BLaER1 treated with 17β-estradiol and CSF1 and Interleukin-3, amounts not matched to agents 10 nM and 100 nM (cell line): ENCODE measurements around the gene GCH1.
A peak's percentile ranks its signal among the peaks of the same experiment; 100 is the strongest.
"Not testable (repeated sequence)": the region's sequence is repeated elsewhere in the genome, so short reads cannot be mapped to it uniquely, and the experiment has no call there.

ENCODE experiments used
- H3K27ac ChIP-seq, 11 experiments: shearing (Covaris generic); formaldehyde crosslinking; 2 replicates each; pipeline ENCODE4 v1.8.1; 2022
- H3K27me3 ChIP-seq, 11 experiments: shearing (Covaris generic); formaldehyde crosslinking; 2 replicates each; pipeline ENCODE4 v1.8.1; 2022
- H3K36me3 ChIP-seq, 11 experiments: shearing (Covaris generic); formaldehyde crosslinking; 2 replicates each; pipeline ENCODE4 v1.8.1; 2022
- H3K4me1 ChIP-seq, 10 experiments: shearing (Covaris generic); formaldehyde crosslinking; 2 replicates each; pipeline ENCODE4 v1.8.1; 2022
- H3K4me2 ChIP-seq, 11 experiments: shearing (Covaris generic); formaldehyde crosslinking; 2 replicates each; pipeline ENCODE4 v1.8.1; 2022
- H3K4me3 ChIP-seq, 10 experiments: shearing (Covaris generic); formaldehyde crosslinking; 2 replicates each; pipeline ENCODE4 v1.8.1; 2022
- H3K9ac ChIP-seq, 11 experiments: shearing (Covaris generic); formaldehyde crosslinking; 2 replicates each; pipeline ENCODE4 v1.8.1; 2022
- H3K9me3 ChIP-seq, 11 experiments: shearing (Covaris generic); formaldehyde crosslinking; replicated peaks in 1 of 11; 2 replicates each; pipeline ENCODE4 v1.8.1; 2022
- H4K20me1 ChIP-seq, 11 experiments: shearing (Covaris generic); formaldehyde crosslinking; 2 replicates each; pipeline ENCODE4 v1.8.1; 2022
- Cebpa-rat ChIP-seq, 11 experiments: shearing (Covaris generic); IDR thresholded peaks; 2 replicates each; pipeline ENCODE4 v1.8.1; 2022

The GCH1 gene

DNA sequence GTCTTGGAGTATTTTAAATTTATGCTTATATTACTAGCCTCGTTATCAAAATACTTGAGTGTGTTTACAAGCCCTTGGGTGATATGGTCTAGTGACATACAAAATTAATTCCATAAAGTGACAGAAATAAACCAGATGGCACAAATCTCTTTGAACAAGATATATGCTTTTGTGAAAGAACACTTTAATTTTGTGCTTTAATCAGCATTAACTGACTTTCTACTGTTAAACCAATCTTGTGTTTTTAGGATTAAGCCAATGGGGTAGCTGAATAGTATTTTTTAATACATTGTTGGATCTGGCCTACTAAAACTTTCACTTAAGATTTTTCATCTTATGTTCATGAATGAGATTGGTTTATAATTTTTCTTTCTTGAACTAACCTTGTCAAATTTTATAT lies 30.4 kb upstream of the GCH1 start:
- Histone ChIP-seq H4K20me1 (no peaks in the 10 kb centered on the region), H3K9ac (no peak overlapping the region), H3K27ac (no peak overlapping the region), H3K4me1 (0 out of 20 replicates have a peak, but pooled peaks cover 0 to 4% (median 0%) of the 10 kb centered on the region in 10 experiments), H3K9me3 (no peaks in the 10 kb centered on the region), H3K27me3 (no peaks in the 10 kb centered on the region), H3K36me3 (peaks cover 0 to 19% (median 2%) of the 10 kb centered on the region in 11 experiments; a peak in 9 of 22 replicates), H3K4me3 (no peak overlapping the region), H3K4me2 (no peak overlapping the region)
- TF ChIP-seq Cebpa-rat (IDR thresholded peaks at IDR 0.05), result no peak

DNA sequence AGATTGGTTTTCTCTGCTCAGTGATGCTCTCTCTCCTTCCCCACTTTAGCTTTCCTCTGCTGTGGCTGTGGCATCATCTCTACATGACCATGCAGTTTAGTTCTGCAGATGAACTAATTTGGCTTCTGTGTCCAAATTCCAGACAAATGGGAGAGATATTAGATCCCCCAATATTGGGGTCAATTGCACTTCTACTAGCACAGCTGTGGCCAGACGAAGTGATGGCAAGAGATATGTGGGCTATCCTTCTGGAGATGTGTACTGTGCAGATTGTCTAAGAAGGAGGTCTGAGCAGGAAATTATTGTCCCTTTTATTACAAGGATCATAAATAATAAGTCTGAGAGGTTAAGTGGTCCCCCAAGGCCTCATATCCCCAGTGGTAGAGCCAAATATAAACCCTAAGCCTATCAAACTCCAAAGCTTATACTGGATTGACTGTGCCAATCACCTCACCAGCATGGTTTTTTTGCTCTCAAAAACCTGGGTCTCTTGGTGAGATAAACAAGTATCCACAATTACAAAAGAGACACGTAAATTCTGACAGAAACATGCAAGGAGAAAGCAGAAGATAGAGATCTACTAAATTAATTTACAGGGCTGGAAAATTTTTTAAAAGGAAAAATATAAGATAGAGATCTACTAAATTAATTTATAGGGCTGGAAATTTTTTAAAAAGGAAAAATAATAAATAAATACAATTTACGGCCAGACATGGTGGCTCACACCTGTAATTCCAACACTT lies 29.1 kb upstream of the GCH1 start:
- no peak overlapping the region for H3K27ac ChIP-seq
- H3K4me2 ChIP-seq, result no peak overlapping the region
- no peaks in the 10 kb centered on the region for H3K27me3 ChIP-seq
- H3K36me3 ChIP-seq, result peaks cover 0 to 9% (median 0%) of the 10 kb centered on the region in 11 experiments; a peak in 5 of 22 replicates
- H3K4me3 ChIP-seq, result no peak overlapping the region
- H3K4me1 ChIP-seq, result 0 out of 20 replicates have a peak, but pooled peaks cover 0 to 4% (median 0%) of the 10 kb centered on the region in 10 experiments
- TF ChIP-seq Cebpa-rat (IDR thresholded peaks at IDR 0.05), result no peak
- no peak overlapping the region for H3K9ac ChIP-seq
- no peaks in the 10 kb centered on the region for H4K20me1 ChIP-seq
- H3K9me3 ChIP-seq, result no peaks in the 10 kb centered on the region

DNA sequence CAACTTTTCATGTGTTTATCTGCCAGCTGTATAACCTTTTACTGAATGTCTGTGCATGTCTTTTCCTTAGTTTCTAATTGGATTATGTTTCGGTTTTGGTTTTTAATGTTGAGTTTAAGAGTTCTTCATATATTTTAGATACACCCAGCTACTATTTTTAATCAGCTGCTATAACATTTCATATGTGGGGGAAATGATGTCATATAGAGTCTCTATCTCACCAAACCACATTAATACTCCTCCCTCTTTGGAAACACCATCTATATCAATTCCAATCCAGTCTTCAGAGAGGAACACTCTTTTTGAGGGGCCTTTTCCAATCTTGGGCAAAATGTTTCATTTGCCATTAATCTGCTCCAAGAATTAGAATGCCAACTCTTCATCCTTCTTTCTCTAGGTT lies 28.5 kb upstream of the GCH1 start:
- H3K27ac ChIP-seq, result no peak overlapping the region
- peaks cover 0 to 4% (median 0%) of the 10 kb centered on the region in 10 experiments; a peak in 1 of 20 replicates for H3K4me1 ChIP-seq
- no peak for TF ChIP-seq Cebpa-rat (IDR thresholded peaks at IDR 0.05)
- H3K4me3 ChIP-seq, result no peak overlapping the region
- H3K4me2 ChIP-seq, result no peak overlapping the region
- no peak overlapping the region for H3K9ac ChIP-seq
- no peaks in the 10 kb centered on the region for H4K20me1 ChIP-seq
- H3K9me3 ChIP-seq, result no peaks in the 10 kb centered on the region
- H3K27me3 ChIP-seq, result no peaks in the 10 kb centered on the region
- peaks cover 0 to 3% (median 0%) of the 10 kb centered on the region in 11 experiments; a peak in 3 of 22 replicates for H3K36me3 ChIP-seq

DNA sequence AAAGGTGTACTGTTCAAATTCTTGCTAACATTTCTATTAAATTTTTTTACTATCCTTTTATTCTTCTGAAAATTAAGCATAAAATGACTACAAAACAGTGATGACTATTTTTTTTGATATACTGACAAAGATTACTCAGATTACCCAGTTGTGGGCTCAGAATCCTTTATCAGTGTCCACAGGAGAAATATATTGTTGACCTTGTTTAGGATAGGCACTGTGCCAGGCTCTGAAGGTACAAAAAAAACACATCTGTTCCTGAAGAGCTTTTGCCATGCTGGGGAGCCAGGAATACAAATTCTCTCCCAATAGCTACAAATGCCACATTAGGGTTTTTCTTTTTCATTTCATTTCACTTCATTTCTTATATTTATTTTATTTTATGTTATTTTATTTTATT lies 26.9 kb upstream of the GCH1 start:
- no peaks in the 10 kb centered on the region for H3K36me3 ChIP-seq
- H3K4me3 ChIP-seq, result no peak overlapping the region
- H3K4me1 ChIP-seq, result peaks cover 0 to 4% (median 0%) of the 10 kb centered on the region in 10 experiments; a peak in 1 of 20 replicates
- H3K4me2 ChIP-seq, result no peak overlapping the region
- no peak overlapping the region for H3K9ac ChIP-seq
- H3K9me3 ChIP-seq, result no peaks in the 10 kb centered on the region
- H3K27ac ChIP-seq, result no peak overlapping the region
- H3K27me3 ChIP-seq, result no peaks in the 10 kb centered on the region
- TF ChIP-seq Cebpa-rat (IDR thresholded peaks at IDR 0.05), result no peak
- no peaks in the 10 kb centered on the region for H4K20me1 ChIP-seq

DNA sequence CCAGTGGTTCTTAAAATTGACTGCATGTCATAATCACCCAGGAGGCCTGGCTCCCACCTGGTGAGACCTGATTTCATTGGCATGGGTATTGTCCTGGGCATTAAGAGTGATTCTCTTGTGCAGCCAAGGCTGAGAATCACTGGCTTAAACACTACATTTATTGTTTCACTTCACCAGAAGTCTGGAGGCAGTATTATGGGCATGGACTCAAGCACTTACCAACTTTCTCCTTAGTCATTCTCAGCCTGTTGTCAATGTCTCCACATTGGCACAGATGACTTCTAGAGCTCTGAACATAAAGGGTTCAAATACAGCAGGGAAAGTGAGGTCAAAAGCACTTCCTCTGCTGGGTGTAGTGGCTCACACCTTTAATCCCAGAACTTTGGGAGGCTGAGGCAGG lies 25.6 kb upstream of the GCH1 start:
- no peaks in the 10 kb centered on the region for H3K9me3 ChIP-seq
- peaks cover 0 to 4% (median 0%) of the 10 kb centered on the region in 10 experiments; a peak in 1 of 20 replicates for H3K4me1 ChIP-seq
- no peak overlapping the region for H3K27ac ChIP-seq
- H3K27me3 ChIP-seq, result no peaks in the 10 kb centered on the region
- no peaks in the 10 kb centered on the region for H4K20me1 ChIP-seq
- TF ChIP-seq Cebpa-rat (IDR thresholded peaks at IDR 0.05), result no peak
- H3K36me3 ChIP-seq, result no peaks in the 10 kb centered on the region
- H3K4me3 ChIP-seq, result no peak overlapping the region
- H3K9ac ChIP-seq, result no peak overlapping the region
- H3K4me2 ChIP-seq, result no peak overlapping the region

DNA sequence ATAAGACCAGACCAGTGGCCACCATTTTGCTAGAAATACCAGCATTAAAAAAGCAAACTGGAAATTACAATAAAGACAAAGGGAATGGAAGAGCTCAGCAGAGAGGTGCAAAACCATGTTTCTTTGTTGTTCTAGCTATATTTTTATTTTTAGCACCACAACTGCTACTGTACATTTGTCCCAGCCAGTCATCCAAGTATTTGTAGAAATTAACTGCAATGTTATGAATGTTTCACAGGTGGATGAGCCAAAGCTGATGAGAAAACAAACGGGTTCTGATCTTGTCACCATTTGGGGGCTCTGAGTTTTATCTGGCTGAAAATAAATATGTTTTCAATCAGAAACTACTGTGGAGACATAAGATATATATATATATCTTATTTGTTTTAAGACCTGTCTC lies 24.9 kb upstream of the GCH1 start:
- H3K9ac ChIP-seq, result no peak overlapping the region
- peaks cover 0 to 4% (median 0%) of the 10 kb centered on the region in 10 experiments; a peak in 1 of 20 replicates for H3K4me1 ChIP-seq
- H3K4me2 ChIP-seq, result 0 out of 22 replicates have a peak overlapping the region, but pooled peaks of 1 of the 11 experiments have one; percentile 37
- no peaks in the 10 kb centered on the region for H3K27me3 ChIP-seq
- no peak overlapping the region for H3K4me3 ChIP-seq
- H4K20me1 ChIP-seq, result no peaks in the 10 kb centered on the region
- H3K9me3 ChIP-seq, result no peaks in the 10 kb centered on the region
- no peak overlapping the region for H3K27ac ChIP-seq
- H3K36me3 ChIP-seq, result no peaks in the 10 kb centered on the region
- no peak for TF ChIP-seq Cebpa-rat (IDR thresholded peaks at IDR 0.05)

DNA sequence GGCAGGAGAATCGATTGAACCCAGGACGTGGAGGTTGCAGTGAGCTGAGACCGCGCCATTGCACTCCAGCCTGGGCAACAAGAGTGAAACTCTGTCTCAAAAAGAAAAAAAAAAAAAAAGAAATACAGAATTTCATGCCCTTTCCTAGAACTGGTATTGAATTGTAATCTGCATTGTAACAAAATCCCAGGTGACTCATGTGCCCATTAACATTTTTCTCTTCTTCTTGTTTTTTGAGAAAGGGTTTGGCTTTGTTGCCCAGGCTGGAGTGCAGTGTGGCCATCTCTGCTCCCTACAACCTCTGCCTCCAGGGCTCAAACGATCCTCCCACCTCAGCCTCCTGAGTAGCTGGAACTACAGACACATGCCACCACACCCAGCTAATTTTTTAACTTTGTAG lies 23.9 kb upstream of the GCH1 start:
- not testable (repeated sequence) for H3K36me3 ChIP-seq, H4K20me1 ChIP-seq, H3K27ac ChIP-seq, H3K27me3 ChIP-seq, H3K4me2 ChIP-seq, H3K9me3 ChIP-seq, H3K9ac ChIP-seq, H3K4me3 ChIP-seq, H3K4me1 ChIP-seq

DNA sequence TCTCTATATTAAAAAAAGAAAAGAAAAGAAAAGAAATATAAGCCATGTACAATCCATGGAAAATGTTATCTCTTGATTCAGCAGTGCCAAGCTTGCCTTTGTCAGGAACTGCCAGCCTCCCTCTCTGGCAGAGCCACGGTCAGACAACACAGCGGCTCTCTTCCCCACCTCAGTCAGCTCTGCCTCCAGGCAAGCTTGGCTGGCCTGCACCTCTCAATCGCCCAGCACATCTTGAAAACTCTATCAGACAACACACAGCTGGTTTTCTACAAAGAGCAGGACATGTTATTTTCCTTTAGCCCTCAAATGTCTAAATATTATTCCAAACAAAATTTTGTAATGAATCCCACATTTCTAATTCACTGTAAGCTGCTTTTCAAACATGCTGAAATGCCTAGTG lies 20.0 kb upstream of the GCH1 start:
- Histone ChIP-seq H3K27me3 (no peaks in the 10 kb centered on the region), H3K27ac (no peak overlapping the region), H3K4me3 (no peak overlapping the region), H3K9ac (no peak overlapping the region), H3K9me3 (no peaks in the 10 kb centered on the region), H3K4me2 (no peak overlapping the region), H3K36me3 (no peaks in the 10 kb centered on the region), H4K20me1 (no peaks in the 10 kb centered on the region), H3K4me1 (no peaks in the 10 kb centered on the region; a peak in 1 of 20 replicates)
- no peak for TF ChIP-seq Cebpa-rat (IDR thresholded peaks at IDR 0.05)

DNA sequence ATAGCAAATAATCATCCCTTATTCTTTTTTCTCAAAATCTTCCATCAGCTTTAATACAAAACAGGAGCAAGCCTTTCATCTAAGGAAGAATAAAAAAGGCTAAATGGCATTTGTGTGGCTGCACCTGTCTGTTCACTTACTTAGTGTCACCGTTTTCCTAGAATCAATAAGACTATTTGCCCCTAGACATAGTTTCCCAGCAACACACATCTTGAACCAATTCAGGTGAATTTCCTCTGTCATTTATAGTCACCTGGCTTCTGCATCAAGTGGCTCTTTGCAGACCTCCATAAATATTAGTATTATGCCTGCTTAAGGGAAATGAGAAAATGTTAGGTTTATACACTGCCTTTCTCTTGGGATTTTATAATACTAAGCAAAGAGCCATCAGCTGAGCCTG lies 17.4 kb upstream of the GCH1 start:
- Histone ChIP-seq H3K4me1 (peaks cover 0 to 4% (median 0%) of the 10 kb centered on the region in 10 experiments; a peak in 1 of 20 replicates), H3K9me3 (no peaks in the 10 kb centered on the region), H3K27ac (no peak overlapping the region), H4K20me1 (no peaks in the 10 kb centered on the region), H3K4me2 (no peak overlapping the region), H3K36me3 (no peaks in the 10 kb centered on the region), H3K27me3 (no peaks in the 10 kb centered on the region), H3K9ac (no peak overlapping the region), H3K4me3 (no peak overlapping the region)
- TF ChIP-seq Cebpa-rat (IDR thresholded peaks at IDR 0.05), result no peak

DNA sequence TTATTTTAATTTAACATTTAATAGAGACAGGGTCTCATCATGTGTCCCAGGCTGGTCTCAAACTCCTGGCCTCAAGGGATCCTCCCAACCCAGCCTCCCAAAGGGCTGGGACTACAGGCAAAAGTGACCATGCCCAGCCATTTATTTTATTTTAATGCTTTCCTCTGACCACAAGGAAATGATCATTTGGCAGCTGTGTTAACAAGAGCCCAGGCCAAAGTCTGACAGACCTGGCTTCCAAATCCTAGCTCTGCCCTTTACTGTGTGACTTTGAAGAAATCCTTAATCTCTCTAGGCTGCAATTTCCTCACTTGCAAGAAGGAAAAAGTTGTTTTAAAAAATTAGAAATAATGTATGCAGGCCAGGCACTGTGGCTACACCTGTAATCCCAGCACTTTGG lies 16.7 kb upstream of the GCH1 start:
- TF ChIP-seq Cebpa-rat (IDR thresholded peaks at IDR 0.05), result no peak
- Histone ChIP-seq H3K9me3 (no peaks in the 10 kb centered on the region), H3K27ac (no peak overlapping the region), H3K27me3 (no peaks in the 10 kb centered on the region), H4K20me1 (no peaks in the 10 kb centered on the region), H3K4me1 (peaks cover 0 to 4% (median 0%) of the 10 kb centered on the region in 10 experiments; a peak in 1 of 20 replicates), H3K4me2 (no peak overlapping the region), H3K9ac (no peak overlapping the region), H3K36me3 (no peaks in the 10 kb centered on the region), H3K4me3 (no peak overlapping the region)
